ENCODE data around the gene CCDC148. TPM values are rescaled to one million over a fixed set of nuclear protein-coding genes. Genes with fewer than 3 reads are reported as not detected.
A peak's percentile ranks its signal among the peaks of the same experiment; 100 is the strongest.
"Not testable (repeated sequence)": the region's sequence is repeated elsewhere in the genome, so short reads cannot be mapped to it uniquely, and the experiment has no call there.

The CCDC148 gene
- polyA plus RNA-seq, 4 donors: 1.2 to 10.5 (median 8.8) TPM

DNA sequence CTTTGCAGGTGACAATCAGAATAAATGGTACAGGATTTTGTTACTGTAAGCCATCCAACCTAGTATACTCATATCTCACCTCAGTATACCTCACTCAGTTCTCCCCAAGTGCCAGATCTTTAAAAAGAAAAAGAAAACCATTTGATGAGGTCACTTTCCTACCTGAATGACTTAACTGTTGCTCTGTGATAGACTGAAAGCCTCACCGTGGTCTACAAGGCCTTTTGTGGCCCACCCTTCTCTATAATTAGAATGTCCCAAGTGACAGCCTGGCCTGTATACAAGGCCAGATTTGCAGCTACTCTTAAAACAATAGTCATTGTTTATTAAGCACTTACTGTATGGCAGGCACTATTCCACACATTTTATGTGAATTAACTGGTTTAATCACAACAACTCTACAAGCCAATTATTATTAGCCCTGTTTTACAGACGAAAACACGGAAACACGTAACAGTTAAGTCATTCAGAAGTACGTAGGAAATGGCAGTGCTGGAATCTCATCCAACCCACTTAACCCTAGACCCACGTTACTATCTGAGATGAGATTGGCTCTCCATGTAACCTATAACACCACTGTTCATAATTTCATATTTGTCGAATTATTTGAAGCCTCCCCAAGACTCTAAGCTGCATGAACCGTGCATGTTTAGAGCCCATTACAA is 28.5 kb upstream of the CCDC148 start:
- no peak for DNase-seq (ENCODE audit: low read depth in 4 of 4, low spot score in 3 of 4)

GRCh38 chr2:158482594-158482993 is 26.0 kb upstream of the CCDC148 start:
- DNase-seq (ENCODE audit: low read depth in 4 of 4, low spot score in 3 of 4): no peak

- no peak for DNase-seq (ENCODE audit: low read depth in 4 of 4, low spot score in 3 of 4)
Measured at GRCh38 chr2:158481116-158481515, 24.6 kb upstream of the CCDC148 start.

DNA sequence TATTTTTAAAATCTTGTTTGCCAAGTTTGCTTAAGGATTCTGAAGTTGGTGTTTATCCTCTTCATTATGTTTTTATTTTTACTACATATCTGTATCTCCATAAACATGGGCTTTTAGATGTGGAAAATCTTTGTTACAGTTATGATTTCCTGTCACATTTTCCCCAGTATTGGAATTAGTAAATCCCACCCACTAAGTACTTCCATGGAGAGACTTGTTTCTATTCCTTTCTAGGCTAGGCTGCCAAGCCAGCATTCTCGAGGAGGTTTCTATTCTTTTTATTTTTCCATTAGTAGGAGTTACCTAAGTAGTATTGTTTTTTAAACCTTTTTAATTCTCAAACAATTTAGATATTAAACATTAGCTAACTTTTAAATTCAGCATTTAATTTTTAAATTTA is 22.3 kb upstream of the CCDC148 start:
- DNase-seq (ENCODE audit: low read depth in 4 of 4, low spot score in 3 of 4): no peak

- no peak for DNase-seq (ENCODE audit: low read depth in 4 of 4, low spot score in 3 of 4)
Measured at GRCh38 chr2:158478237-158478636, 21.7 kb upstream of the CCDC148 start.

GRCh38 chr2:158477202-158477601 is 20.6 kb upstream of the CCDC148 start:
- no peak for DNase-seq (ENCODE audit: low read depth in 4 of 4, low spot score in 3 of 4)

DNA sequence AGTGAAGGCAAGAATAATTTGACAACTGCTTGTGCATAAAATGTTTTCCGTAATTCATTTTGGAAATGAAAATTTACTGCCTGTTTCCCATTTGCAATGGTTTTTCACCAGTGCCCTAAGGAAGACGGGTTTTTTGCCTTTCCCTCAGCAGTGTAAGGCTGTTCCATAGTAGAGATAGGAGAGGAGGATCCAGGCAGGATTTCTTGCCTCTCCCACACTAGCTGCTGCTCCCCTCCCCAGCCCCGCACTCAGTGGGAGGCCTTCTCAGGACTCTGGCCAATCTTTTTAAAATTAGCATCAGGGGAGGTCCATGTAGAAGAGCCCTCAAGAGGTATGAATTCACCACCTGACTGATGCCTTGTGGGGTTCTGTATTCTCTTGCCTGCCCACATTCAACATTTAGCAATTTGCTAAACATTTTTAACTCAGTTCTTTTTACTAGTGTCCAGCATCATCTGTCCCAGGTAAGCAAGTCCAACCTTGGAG is 18.0 kb upstream of the CCDC148 start:
- not testable (repeated sequence) for DNase-seq (ENCODE audit: low read depth in 4 of 4, low spot score in 3 of 4)

GRCh38 chr2:158473719-158474392 is 17.3 kb upstream of the CCDC148 start:
- no peak for DNase-seq (ENCODE audit: low read depth in 4 of 4, low spot score in 3 of 4)

DNA sequence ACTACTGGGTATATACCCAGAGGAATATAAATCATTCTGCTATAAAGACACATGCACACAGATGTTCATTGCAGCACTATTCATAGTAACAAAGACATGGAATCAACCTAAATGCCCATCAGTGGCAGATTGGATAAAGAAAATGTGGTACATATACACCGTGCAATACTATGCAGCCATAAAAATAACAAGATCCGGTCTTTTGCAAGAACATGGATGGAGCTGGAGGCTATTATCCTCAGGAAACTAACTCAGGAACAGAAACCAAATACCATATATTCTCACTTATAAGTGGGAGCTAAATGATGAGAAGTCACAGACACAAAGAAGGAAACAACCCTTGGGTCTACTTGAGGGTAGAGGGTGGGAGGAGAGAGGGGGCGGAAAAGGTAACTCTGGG is 16.7 kb upstream of the CCDC148 start:
- not testable (repeated sequence) for DNase-seq (ENCODE audit: low read depth in 4 of 4, low spot score in 3 of 4)

DNA sequence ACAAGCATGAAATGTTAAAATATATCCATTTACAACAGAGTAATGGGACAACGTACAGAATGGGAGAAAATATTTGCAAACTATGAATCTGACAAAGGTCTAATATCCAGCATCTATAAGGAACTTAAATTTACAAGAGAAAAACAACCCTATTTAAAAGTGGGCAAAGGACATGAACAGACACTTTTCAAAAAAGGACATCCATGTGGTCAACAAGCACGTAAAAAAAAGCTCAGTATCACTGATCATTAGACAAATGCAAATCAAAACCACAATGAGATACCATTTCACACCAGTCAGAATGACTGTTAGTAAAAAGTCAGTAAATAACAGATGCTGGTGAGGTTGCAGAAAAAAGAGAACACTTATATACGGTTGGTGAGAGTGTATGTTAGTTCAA is 16.3 kb upstream of the CCDC148 start:
- not testable (repeated sequence) for DNase-seq (ENCODE audit: low read depth in 4 of 4, low spot score in 3 of 4)

DNA sequence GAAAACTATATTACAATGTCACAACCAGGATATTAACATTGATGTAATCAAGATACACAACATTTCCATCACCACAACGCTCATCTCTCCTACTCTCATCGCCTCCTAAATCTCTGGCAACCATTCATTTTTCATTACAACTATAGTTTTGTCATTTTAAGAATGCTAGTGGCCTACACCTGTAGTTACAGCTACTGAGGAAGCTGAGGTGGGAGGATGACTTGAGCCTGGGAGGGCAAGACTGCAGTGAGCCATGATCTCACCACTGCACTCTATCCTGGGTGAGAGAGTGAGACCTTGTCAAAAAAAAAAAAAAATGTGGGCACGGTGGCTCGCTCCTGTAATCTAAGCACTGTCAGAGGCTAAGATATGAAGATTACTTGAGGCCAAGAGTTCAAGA is 10.7 kb upstream of the CCDC148 start:
- no peak for DNase-seq (ENCODE audit: low read depth in 4 of 4, low spot score in 3 of 4)

DNA sequence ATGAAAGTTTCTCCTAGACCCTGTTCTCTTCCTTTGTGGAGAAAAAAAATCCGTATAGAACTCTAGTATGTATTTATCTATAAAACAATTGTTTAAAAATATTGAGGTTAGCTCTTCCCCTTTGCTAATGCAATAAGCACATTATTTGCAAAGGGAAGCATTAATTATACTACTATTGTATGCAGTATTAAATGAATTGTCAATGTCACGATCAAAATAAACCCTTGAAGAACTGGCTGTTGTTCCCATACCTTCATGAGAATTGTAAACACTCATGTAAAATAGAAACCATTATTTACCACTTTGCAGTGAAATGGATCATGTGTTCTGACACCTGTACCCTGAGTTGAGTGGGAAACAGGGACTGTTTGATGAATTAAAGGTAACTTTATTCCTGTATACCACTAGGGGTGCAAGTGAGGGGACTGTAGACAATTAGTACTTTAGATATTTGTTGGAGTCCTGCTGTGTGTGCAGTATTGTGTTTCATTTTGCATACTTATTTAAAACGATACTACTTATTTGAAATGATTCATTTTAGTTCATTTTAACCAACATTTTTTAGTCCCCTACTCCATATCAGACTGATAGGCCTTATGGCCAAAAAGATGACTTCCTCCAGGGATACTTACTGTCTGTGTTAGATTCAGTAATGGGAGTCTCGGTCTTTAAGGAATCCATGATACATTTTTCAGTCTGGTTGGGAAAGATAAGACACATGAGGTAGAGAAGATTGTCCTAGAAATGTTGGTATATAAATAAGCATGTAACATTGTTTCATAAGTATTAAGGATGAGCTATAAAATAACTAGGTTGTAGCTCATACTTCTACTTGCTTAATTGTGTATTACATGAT is 8.1 kb upstream of the CCDC148 start:
- no peak for DNase-seq (ENCODE audit: low read depth in 4 of 4, low spot score in 3 of 4)

- DNase-seq (ENCODE audit: low read depth in 4 of 4, low spot score in 3 of 4): no peak
Measured at GRCh38 chr2:158463496-158464095, 7.0 kb upstream of the CCDC148 start.

DNA sequence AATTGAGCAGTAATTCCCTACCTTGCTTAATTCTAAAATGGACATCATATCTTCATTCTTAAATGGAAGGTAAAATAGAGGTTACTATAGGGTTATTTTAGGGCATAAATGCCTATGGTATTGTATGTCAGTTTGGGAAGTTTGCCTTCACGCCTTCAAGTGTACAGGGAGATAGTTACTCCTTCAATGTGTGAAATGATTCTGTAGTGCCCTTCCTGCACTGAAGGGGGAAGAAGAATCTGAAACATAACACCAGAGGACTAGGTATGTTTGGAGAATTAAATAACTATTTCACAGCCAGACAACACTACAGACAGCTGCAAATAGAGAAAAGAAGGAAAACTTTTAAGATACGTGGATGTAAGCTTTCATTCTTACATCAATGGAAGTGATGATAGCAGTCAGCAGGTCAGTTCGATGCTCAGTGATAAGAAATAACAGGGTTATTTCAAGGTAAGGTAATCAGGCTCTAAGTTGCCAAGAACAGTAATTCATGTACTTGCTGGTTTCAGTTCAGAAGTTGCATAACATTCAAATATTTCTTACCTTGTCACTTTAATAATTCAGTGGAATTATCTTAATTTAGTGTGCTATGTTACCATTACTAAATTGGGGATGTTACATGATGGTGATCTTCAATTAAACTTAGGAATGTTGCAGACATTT is 4.2 kb upstream of the CCDC148 start:
- DNase-seq (ENCODE audit: low read depth in 4 of 4, low spot score in 3 of 4): no peak

DNA sequence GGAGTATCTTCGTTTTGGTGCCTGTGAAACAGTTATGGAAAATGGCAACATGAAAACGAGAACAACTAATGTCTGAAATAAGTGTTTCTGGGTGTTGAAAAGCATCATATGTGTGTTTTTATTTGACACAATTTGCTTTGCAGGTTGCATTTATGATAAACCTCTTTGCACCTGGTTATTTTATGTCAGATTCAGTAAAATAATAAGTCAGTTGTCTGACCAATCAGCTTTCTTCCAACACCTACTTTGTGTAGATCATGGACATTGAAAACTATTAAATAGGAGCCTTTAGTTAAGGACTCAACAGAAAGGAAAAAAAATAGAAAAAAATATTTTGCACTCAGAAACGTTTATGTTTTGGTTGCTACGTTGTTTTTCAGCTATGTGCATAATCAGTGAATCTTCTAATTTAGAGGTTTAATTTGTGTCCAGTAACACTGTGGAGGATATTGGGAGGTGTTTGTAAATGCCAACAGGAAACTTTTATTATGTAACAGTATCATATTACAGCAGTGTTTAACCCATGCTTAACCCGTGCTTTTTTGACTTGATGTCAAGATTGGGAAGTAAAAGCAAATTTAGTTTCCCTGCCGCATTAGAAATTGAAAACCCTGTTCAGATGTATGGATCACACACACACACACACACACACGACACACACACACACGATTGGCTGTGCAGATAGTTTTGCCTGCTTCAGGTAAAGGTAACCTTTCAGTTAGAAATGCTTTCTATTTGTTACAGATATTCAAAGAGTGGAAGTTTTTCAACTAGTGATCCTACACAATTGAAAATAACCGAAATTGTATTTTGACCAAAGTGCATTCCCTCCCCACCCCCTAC is 2.8 kb upstream of the CCDC148 start:
- DNase-seq (ENCODE audit: low read depth in 4 of 4, low spot score in 3 of 4): no peak

DNA sequence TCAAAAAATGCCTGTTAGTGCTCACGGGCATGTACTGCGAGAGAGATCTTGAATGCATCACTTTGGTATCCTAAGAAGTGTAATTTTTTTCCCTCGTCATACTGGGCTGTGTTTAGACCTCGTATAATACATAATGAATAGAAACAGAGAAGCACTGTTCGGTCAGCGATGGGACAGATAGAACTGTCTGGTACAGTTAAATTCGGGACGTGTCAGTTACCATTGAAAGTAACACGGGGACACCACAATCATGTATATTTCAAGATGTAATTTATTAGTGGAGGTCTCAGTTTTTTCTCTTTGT is 2.0 kb upstream of the CCDC148 start:
- DNase-seq (ENCODE audit: low read depth in 4 of 4, low spot score in 3 of 4): no peak

DNA sequence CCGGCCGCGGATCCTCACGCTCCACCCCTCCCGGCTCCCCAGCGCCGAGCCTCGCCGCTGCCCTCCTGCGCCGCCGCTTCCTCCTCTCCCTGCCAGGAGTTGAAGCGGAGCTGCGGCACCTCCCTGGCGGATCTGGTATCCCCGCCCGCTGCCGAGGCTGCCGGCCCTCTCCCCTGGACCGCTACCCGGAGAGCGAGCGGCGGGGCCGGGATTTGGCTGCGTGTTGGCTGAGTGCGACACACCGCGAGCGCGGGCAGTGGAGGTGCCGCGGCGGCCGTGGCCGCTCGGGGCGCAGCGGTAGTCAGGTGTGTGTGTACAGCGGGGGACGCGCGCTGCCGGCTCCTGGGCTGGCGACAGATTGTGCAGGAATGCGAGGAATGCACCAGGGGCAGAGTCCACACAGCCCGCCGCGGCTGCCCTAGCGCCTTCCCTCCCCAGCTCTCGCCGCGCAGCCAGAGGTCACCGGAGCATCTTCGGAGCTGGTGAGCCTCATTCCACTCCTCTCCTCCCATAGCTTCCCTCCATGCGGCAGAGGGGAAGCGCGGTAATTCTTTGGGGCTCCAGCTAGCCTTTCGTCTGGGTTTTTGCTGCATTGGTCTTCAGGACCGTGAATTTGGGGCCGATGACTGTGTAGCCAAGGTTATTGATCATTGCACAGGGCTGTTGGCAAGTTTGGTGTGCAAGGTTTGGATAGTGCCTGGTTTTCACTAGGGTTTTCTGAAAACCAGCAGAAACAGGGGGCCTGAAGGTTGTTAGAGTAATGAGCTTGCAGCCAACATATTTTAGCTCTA is 1.5 kb upstream of the CCDC148 start:
- DNase-seq (ENCODE audit: low read depth in 4 of 4, low spot score in 3 of 4): peak in 3 of 4 donors; percentile 68 to 78 (median 69)

DNA sequence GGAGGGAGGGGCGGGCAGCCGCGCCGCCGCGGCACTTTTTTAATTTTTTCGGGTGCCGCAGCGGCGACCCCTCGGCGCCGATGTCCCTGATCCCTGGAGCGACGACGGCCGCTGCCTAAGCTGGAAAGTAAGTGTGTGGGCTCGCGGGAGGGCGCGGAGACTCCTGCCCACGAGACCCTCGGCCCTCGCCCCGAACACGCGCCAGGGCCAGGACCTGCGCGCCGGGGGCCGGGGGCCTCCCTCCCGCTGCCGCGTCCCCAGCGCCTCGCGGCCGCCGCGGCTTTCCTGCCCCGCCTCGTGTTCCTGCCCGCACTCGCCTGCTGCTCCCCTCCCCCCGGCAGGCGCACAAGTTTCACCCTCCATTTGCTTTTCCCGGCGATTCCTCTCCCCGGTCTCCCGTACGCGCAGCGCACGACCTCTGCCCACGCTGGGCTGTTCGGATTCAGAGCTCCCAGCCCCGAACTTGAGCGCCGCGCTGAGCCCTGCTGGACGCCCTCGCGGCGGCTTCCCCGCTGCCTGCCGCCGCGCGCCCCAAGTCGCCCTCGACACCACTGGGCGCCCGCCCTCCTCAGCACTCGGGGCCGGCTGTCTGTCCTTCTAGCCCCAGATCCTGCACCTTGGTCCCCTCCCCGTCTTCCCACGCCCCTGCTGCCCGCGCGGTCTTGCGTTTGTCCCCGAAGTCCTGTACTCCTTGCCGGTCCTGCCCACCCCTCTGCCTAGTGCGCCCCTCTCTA is 706 bp upstream of the CCDC148 start:
- peak in 3 of 4 donors; percentile 32 to 49 (median 40) for DNase-seq (ENCODE audit: low read depth in 4 of 4, low spot score in 3 of 4)
